GM18873 (cell line): Measurements from ENCODE around the gene LRRC2.
"Not testable (repeated sequence)": the region's sequence is repeated elsewhere in the genome, so short reads cannot be mapped to it uniquely, and the experiment has no call there.

Experiments used
- ATAC-seq: cut with Tn5 transposase; IDR thresholded peaks from one replicate; pipeline ENCODE4 v1.9.1; 2021; ENCODE audit warnings: mild to moderate bottlenecking, moderate library complexity, moderate number of reproducible peaks; ENCODE audit not compliant: unreplicated experiment, low FRiP score

Gene LRRC2, protein sequence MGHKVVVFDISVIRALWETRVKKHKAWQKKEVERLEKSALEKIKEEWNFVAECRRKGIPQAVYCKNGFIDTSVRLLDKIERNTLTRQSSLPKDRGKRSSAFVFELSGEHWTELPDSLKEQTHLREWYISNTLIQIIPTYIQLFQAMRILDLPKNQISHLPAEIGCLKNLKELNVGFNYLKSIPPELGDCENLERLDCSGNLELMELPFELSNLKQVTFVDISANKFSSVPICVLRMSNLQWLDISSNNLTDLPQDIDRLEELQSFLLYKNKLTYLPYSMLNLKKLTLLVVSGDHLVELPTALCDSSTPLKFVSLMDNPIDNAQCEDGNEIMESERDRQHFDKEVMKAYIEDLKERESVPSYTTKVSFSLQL

DNA sequence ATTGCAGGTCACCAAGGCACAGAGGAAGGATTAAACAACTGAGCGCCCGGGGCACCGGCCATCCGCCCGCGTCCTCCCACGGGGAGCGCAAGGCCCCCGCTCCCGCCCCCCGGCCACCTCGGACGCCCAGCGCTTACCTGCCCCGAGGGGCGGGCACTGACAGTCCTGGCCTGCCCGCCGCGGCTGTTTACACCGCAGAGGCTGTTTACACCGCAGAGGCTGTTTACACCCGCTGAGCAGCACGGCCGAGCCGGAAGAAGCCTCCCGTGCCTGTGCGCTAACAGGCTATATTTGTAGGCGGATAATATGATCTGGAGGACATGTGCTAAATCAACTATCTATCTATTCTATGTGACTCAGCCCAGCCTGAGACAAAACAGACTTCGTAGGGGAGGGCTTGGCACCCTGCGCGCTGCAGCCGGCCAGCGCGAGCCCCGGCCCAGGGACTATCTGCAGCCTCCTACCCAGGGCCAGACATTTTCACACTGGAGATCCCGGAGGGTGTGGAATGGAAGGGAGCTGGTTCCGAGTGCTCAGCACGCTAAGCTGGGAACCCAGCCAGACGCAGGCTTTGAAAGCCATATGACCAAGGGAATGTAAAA lies at the start of gene LRRC2:
Gene LRRC2, minus strand, starts transcription at position 263 of the 602 bp plus-strand sequence. CDS start 14,711 bp downstream, outside the sequence.
- ATAC-seq, result no peak

DNA sequence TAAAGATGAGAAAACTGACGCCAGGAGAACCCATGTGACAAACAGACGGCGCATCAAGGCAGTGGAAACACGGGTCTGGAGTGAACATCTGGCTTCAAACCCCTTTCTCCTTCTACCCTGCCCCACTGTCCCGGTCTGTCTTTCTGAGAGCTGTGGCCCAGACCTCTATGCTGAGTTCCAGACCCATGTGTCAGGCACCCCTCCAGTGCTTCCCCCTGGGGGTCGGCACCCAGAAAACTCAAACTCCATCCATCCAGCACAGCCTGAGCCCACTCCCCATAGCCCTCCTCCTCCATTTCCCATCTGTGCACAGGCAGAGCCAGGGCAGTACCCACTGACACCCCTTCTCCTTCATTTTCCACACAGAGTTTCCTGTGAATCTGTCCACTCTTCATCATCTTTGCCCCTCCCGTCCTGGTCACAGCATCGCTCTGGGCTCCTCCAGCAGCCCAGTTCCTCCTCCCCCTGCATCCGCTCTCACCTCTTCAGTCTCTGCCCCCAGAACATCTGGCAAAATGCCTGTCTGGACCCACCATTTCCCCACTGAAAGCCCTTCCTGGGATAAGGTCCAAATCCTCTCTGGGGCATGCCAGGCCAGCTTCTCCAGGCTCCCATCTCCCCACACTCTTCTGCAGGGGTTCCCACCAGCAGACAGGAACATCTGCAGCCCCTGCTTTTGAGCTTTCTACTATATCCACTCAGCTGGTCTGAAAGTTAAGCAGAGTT lies 49.1 kb upstream of the LRRC2 start:
- no peak for ATAC-seq

DNA sequence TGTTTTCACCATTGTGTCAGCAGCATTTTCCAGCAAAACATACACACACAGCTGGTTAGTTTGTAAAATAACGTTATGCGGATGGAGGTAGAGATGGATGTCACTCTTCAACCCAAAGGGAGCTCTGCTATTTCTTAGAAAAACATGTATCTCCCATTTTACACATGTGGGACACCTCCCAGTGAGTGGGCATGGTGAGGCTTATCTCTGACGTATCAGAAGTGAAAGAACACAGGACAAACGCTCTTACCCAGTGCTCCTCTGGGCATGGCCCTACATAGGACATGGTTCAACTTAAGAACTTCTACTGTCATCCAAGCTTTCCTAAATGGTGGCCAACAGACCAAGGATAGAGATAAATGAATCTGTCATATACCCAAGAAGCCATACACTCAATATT lies 48.3 kb upstream of the LRRC2 start:
- ATAC-seq, result no peak

DNA sequence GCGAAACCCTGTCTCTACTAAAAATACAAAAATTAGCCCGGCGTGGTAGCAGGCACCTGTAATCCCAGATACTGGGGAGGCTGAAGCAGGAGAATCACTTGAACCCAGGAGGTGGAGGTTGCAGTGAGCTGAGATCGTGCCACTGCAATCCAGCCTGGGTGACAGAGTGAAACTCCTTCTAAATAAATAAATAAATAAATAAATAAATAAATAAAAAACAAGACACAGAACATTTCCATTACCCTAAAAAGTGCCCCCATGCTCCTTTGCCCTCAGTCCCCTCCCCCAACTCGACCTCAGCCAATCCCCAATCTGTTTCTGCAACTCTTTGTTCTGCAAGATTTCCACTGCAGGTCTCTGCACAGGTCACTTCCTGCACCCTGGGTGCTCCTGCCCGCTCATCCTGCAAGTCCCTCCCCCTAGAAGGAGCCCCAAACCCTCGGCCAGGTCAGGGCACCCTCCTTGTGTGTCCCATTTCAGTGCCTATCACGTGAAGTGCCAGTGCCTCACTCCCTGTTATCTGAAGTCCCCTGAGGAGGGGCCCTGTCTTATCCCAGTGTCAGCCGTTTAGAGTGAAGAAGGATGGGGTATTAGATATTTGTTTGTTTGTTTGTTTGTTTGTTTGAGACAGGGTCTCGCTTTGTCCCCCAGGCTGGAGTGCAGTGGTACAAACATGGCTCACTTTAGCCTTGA lies 47.4 kb upstream of the LRRC2 start:
- ATAC-seq, result no peak

DNA sequence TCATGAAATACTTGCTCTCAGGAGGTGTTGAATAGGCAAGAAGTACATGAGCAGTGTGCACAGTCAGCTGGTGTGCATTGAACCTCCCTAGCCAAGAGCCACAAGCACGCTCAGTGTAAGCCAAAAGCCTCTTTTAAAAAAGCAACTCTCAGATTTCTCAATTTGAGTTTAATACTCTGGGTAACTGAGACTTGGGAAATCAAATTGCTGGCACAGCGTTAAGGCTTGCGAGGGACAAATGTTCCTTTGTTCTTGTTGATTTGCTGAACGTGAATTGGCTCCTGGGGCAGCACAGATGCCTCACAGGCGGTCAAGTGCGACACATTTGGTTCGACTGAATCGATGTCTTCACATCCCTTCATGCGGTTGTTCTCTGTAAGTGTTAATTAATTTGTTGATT lies 46.2 kb upstream of the LRRC2 start, which contains the start of gene FAM240A:
Gene FAM240A, plus strand, starts transcription at position 202 of the 400 bp plus-strand sequence. Its CDS starts 159 bp downstream, at position 361.
- no peak for ATAC-seq

DNA sequence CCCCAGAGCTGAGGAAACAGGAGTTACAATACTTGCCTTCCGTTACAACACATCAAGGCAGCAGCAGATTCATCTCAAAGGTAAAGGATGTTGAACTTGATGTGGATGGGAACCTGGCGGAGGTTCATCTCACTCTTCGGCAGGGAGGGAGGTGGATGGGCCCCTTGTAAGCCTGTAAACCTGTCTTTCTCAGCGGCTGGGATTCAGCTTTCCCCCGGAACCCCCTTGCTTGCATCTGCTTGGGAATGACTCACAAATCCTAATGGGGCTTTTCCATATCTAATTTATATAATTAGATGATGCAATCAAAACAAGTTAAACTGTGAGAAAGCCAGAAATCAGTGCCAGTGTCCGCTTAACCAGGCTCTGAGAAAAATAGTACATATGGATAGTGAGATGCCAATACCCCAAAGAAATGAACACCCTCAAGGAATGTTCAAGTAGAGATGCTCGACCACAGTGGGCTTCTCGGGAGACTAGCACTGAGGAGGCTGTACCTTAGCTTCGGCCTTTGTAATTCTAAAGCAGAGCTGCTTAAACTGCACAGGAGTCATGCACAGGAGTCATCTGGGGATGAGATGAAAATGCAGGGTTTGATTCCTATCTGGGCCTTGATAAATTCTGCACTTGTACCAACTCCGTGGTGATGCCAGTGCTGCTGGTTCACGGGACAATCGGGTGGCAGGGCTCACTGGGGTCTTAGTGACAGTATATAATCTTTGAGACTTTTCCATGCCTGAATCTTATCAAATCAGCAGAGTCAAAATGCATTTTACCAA lies 44.0 kb upstream of the LRRC2 start:
- ATAC-seq, result no peak

DNA sequence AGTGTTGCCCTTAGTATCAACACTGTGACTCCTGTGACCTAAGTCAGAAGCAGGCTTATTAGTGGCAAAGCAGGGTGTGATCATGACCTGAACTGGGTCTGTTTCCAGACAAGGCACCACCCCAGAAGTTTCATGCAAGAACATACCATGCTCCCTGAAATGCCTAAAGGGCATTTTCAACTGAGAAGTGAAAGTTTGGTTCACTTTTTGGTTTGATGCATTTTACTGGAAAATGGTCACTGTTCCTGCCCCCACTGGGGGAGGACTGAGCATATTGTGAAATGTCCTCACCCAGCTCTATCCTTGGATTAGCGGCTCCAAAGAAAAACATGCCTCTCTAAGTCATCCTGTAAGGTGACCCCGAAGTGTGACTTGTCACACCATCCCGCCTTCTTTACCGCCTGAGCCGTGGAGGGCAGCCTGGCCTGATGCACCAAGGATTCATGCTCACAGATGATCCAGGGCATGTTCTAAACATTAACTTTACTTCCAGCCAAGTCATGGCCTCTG lies 43.2 kb upstream of the LRRC2 start:
- ATAC-seq, result no peak

DNA sequence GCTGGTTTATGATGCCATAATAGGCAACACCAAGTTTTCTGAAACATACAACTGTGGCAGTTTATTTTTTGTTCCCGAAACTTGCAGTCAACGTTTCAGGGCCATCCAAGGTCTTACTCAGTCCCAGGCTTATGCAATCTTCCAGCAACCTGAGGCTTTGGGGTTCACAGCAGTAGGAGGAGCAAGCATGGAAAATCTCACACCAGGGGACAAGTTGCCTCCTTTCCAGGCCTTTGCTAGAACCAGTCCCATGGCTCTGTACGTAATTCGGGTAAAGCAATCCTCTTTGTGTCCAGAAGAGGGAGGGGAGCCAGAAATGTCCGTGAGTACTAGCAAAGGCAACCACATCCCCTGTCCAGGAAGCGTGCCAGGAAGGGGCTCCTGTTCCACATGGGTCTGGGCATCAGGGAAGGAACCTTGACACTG lies 41.5 kb upstream of the LRRC2 start:
- no peak for ATAC-seq

DNA sequence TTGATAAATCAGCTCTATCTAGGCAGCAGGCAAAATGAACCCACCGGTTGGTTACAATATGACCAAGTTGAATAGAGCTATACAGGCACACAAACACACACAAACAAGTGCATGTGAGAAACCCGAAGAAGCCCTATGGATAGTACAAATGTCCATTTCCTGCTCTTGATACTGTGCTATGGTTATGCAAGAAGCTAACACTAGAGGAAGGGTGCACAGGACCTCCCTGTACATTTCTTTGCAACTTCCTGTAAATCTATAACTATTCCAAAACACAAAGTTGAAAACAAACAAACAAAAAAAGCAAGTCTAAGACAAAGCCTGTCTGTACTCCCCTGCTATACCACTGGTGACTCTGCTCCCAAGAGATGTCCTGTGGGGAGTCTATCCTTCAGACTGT lies 38.0 kb upstream of the LRRC2 start:
- ATAC-seq, result no peak

DNA sequence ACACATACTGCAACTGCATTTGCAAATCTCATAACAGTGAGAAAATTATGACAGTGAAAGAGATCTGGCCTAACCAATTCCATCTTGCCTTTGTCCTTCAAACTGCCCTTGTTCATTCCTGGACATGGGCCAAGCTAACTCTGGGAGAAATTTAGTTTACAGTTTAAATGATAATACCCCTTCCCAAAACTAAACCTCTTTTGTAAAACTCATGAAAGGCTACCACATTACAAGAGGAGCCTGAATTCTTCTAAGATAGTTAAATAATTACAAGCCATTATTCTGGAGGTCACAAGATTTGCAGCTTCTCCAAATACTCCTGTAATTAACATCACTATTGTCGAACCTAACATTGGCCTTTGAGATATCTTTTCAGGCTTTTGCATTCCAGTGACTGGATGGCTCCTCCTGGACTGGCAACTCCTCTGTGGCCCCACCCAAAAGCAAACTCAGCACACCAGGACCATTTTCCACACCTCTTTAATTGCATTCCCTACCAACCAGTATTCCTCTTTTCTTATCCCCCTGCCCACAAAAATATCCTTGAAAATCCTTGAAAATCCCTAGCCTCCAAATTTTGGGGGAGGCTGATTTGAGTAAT lies 37.4 kb upstream of the LRRC2 start:
- no peak for ATAC-seq

DNA sequence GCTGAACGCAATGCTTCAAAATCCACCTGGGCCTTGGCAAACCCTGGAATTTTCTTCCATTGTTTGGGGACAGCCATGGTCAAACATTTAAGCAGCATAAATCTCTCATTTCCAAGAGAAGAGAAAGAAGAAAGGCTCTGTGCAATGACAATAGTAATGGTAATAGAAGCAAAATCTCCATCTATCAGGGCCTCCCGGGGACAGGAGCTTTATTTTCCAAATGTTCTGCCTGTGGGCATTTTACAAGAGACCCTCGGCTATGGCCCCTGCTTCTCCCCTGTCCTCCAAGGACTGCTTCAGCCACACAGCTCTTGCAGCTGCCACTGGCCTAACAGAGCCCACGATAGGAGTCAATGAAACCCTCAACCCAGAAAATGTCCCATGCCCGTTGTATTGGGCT lies 33.5 kb upstream of the LRRC2 start:
- no peak for ATAC-seq

DNA sequence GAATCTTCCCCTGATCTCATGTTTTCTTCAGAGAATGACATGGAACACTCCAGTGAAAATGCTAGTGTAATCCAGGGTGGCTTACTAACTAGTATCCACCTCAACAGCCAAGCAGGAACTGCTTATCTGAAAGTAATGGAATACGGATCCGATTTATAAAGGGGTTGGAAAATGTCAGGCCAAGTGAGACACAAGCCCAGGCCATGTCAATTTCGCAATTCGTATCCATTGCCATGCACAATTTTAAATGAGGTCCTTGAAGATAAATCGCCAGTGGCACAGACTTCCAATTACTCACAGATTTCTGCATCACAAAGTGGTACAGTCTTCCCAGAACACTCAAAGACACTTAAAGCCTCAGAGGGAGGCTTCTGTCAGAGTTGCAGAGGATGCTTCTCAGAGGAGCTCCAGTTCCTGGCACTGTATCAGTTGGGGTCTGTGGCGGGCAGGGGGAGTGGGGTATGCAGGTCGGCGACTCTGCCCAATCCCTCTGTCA lies 29.8 kb upstream of the LRRC2 start:
- ATAC-seq, result no peak

DNA sequence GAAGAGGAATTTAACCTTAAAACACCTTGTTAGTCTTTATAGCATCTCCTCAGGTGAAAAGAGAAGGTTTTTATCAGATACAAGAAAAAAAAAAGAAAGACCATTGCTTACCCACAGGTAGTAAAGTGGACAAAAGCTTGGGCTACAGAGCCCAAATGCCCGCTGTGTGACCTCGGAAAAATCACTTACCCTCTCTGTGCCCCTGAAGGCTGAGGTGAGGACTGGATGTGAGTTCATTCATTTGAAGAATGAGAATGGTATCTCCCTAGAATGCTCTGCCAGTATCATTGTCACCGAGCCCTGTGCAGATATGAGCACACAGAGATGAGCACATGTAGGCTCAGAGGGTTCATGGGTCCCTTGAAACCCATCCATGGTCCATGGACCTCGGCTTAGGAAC lies 28.6 kb upstream of the LRRC2 start:
- no peak for ATAC-seq

DNA sequence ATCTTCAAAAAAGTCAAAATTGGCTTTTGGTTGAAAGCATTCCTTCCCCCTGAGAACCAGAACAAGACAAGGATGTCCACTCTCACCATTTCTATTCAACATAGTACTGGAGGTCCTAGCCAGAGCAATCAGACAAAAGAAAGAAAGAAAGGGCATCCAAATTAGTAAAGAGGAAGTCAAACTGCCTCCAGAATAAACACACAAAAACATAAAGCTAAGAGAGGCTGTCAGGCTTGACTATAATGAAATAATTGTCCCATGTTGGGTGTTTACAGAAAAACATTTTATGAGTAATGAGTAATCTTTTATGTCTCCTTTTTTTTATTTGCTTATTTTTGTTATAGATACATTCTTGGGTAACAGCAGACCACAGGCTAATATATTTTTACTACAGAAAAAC lies 27.9 kb upstream of the LRRC2 start:
- ATAC-seq, result no peak

DNA sequence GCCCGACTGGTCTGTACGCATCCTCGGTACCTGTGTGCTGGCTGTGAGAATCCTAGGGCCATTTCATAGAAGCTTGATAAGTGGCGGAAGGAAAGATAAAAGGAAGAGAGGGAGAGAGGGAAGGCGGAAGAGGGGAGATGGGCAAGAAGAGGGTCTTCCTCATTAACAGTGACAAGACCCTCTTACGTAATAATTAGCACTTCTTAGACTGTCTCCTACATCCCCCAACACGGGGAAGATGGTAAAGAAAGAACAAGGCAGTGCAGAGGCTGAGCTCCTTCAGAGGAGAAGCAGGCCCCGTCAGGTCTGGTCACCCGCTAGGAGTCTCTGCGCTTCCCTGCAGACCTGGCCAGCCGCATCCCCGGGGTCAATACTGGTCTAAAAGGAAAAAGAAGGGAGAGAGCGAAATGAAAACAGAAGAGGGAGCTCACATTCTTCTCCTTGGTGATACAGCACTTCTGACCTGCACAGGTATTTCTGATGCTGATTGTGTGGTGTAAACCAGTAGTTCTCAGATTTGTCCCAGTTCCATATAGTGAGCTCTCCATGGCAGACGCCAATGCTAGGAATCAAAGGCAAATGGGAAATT lies 27.3 kb upstream of the LRRC2 start:
- no peak for ATAC-seq

DNA sequence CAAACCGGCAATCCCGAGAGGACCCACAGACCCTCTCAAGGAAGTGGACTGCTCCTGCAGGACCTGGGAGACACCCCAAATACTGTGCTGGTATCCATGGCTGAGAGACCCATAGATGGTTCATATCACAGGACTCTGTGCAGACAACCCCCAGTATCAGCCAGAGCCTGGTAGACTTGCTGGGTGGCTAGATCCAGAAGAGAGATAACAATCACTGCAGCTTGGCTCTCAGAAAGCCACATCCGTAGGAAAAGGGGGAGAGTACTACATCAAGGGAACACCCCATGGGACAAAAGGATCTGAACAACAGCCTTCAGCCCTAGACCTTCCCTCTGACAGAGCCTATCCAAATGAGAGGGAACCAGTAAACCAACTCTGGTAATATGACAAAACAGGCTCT lies 21.2 kb upstream of the LRRC2 start:
- not testable (repeated sequence) for ATAC-seq

DNA sequence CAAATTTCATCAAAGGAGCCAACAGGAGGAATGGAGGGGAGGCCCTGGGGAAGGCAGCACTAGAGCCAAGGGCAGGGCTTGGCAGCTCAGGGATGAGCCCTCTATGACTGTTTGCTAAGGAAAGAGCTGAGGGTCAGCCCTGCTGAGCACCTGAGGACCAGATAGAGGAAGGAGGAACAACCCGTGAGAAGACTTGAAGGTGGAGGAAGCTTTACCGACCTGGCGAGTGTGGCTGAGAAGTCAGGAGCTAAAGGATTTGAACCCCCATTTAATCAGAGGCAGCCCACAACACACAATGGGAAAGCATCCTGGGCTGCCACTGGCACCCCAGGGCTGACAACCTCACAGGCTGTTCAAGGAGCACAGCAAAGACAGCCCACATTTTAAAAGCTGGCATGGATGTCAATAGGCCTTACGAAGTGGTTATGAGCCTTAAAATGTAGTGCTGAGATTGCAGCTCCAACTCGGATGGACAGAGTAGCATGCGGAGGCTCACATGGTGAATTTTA lies 20.7 kb upstream of the LRRC2 start:
- no peak for ATAC-seq

DNA sequence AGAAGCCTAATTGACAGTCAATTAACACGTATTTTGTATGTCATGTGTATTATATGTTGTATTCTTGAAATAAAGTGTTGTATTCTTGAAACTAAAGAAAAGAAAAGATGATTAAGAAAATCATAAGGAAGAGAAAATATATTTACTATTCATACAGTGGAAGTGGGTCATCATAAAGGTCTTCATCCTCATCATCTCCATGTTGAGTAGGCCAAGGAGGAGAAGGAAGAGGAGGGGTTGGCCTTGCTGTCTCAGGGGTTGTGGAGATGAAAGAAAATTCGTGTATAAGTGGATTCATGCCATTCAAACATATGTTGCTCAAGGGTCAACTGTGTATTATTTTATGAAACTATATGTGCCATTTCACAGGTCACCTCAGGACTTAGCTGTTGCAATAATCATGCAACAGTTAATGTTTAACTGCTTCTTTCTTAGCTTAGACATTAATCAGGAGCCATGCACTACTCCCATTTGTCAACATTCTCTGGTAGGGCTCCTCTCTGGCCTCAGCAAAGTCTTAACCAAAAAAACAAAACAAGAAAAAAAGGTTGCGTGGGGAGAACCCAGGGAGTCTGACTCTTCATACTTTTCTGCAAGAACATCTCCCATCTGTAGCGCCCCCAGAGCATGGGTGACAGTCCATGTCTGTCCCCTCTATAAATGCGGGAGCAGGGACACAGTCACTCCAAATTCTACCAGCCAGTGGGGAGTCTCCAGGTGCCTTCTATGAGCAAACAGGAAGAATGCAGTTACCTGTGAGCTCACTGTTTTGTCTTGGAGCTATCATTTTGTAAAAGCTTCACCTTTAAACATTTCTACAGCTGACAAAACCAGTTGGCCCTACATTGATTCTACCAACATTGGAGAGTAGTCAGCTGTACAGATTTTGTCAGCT lies 19.9 kb upstream of the LRRC2 start:
- ATAC-seq, result no peak
